HG02870 (cell line): ENCODE measurements around the gene EEF2K.
"Not testable (repeated sequence)": the region's sequence is repeated elsewhere in the genome, so short reads cannot be mapped to it uniquely, and the experiment has no call there.

ENCODE experiments used
- ATAC-seq: cut with Tn5 transposase; IDR thresholded peaks from one replicate; pipeline ENCODE4 v1.9.1; 2021; ENCODE audit warnings: mild to moderate bottlenecking, moderate library complexity; ENCODE audit not compliant: unreplicated experiment

Gene EEF2K

DNA sequence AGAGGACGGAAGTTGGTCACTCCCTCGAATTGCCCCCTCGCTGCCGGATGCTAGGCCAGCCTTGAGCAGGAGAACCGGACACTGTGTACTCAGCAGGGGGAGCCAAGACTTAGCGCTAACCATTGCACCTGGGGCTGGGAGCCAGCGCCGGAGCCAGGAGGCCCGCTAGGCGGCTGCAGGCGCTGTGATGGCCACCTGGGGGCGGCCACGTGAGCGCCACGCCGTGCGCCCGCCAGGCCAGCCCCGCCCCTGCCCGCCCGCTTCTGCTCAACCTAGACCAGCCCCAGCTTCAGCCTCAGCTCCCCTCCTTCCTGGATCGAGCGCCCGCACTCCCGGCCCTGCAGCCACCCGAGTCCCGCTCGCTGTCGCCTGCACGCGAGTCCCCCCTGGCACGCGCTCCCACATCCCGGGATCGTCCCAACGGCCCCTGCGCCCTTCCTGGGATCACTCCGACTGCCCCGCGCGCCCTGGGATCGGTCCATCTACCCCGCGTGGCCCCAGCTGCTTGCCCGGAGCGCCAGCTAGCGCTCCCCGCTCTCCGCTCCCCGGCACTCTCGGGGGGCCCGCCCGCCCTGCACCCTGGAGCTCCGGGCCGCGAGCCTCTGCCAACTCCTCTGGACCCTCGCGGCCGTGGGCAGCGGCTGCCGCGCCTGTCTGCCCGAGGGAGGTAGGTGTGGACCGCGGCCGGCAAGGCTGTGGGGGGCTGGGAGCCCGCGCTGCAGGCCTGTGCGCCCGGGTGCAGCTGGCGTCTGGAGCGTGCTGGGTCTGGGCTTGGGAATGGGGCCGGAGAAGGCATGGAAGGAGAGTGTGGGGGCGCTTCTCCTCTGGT is at the start of gene EEF2K:
Gene EEF2K, plus strand, starts transcription at position 266 of the 829 bp plus-strand sequence. CDS start 19,452 bp downstream, outside the sequence.
- ATAC-seq: peak; percentile 77

DNA sequence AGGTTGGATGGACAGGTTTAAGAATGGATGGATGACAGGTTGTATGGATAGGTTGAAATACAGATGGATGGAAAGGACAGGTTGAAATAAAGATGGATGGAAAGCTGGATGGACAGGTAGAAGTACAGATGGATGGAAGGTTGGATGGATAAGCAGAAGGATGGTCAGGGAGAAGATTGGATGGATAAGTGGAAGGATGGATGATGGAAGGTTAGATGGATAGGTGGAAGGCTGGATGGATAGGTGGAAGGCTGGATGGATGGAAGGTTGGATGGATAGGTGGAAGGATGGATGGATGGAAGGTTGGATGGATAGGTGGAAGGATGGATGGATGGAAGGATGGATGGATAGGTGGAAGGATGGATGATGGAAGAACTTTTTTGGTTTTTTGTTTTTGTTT is 44.7 kb upstream of the EEF2K start:
- no peak for ATAC-seq

DNA sequence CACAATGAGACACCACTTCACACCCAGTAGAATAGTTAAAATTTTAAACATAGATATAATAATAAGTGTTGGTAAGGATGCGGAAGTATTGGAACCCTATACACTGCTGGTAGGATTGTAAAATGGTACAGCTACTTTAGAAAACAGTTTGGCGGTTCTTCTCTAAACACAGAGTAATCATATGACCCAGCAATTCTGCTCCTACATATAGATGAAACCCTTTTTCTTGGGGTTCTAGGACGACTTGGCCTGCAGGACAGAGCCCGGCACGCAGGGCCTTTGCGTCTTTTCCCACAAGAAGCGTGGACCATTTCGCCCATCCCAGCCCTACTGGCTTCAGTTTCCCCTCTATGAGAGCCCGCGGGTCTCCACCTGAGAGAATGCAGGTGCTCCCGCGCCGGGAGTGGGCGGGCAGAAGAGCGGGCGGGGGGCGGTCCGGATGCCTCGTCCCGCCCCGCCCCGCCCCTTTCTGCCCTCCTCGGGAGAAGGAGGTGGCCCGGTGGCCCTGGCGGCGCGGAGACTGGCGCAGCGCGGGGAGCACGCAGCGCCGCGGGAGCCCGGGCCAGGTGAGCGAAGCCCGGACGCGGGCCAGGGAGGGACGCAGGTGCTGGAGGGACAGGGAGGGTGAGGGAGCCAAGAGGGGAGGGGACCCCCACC is 44.0 kb upstream of the EEF2K start, which contains the start of gene SDR42E2:
Gene SDR42E2, plus strand, starts transcription at position 508 of the 657 bp plus-strand sequence. CDS start 3,077 bp downstream, outside the sequence.
- no peak for ATAC-seq

GRCh38 chr16:22162656-22163009 is 43.4 kb upstream of the EEF2K start:
- ATAC-seq: no peak

- ATAC-seq: no peak
Observed at GRCh38 chr16:22163806-22164205, 42.3 kb upstream of the EEF2K start.

- ATAC-seq: no peak
Observed at GRCh38 chr16:22164482-22164881, 41.6 kb upstream of the EEF2K start.

GRCh38 chr16:22165508-22166285 is 40.4 kb upstream of the EEF2K start:
- ATAC-seq: no peak

DNA sequence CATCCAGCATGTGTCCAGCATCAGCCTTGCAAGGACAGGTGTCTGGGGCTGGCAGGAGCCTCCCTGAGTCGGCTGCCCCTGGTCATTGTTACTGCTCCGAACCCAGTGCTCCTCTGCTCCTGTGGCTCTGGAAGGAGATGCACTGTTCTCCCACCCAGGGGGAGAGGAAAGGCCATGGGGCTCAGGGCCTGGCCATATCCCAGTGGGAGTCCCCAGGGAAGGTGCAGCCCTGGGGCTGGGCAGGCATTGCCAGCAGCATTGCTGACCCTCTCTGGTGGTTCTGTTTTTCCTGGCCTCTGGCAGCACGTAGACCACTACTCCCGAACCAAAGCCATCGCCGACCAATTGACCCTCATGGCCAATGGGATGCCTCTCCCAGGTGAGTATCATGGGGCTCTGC is 34.1 kb upstream of the EEF2K start:
- no peak for ATAC-seq

DNA sequence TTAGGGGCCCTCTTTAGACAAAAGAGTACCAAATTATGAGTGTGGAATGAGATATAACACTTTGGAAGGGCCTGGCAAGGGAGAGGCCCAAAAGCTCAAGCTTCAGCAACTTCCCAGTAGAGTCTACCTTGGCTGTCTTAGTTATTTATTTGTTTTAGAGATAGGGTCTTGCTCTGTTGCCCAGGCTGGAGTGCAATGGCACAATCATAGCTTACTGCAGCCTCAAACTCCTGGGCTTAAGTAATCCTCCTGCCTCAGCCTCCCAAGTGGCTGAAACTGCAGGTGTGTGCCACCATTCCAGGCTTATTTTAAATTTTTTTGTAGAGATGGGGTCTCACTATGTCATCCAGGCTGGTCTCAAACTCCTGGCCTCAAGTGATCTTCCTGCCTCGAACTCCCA is 33.4 kb upstream of the EEF2K start:
- not testable (repeated sequence) for ATAC-seq

DNA sequence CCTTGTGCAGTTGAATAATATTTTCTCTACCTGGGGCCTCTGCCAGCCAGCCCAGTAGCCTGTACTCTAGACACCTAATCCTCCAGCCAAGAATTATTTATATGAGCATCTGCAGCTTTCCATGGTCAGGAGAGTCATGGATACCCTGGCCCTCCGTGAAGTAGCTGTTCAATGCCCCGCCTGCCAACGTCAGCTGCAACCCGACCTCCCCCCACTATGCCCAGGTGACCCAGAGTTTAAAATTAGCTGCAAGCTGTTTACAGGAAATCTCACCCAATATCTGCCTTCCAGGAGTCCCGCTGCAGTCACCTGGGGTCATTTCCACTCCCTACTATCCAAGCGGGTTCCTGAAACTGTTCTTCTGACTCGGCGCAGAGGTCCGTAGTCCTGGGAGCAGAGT is 31.4 kb upstream of the EEF2K start:
- no peak for ATAC-seq

DNA sequence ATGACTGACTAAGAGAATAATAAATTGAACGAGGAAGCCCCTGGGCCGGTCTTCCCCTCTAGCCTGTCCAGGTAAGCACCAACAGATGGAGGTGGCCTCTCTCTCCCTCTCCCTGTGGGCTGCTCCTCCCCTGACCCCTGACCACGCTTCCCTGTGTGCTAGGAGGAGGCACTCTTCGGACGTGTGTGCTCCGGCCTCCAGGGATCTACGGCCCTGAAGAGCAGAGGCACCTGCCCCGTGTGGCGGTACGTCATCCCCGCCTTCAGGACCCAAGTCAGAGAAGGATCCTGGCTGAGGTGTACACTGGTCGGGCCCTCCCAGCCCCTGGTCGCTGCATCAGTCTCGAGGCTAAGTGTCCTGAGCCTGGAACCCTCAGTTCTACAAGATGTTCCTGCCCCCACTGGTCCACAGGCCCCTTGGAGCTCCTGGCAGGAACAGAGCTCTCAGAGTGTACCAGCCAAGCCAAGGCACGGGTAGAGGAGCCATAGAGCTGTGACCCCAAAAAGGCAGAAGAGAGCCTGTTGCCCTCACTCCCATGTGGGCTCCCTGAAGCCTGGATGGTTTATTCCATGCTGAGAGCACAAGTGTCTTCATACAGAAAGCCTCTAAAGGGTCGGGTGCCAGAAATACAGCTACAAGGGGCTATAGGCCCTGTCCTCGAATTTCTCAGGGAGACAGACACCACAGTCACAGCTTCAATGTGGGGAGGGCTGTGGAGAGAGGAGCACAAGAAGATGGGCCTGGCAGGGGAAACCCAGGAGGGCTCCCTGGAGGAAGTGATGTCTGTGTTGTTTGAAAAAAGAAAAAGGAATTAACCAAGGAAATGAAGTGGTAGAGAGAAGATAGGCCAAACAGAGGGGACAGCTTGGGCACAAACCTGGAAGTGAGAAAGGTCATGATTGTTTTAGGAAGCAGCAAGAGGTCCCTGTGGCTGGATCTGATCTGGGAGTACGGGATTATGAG is 27.8 kb upstream of the EEF2K start:
- ATAC-seq: no peak

GRCh38 chr16:22181426-22181825 is 24.7 kb upstream of the EEF2K start:
- no peak for ATAC-seq

- ATAC-seq: no peak
Observed at GRCh38 chr16:22181843-22182242, 24.2 kb upstream of the EEF2K start.

- no peak for ATAC-seq
Observed at GRCh38 chr16:22183335-22183734, 22.7 kb upstream of the EEF2K start.

DNA sequence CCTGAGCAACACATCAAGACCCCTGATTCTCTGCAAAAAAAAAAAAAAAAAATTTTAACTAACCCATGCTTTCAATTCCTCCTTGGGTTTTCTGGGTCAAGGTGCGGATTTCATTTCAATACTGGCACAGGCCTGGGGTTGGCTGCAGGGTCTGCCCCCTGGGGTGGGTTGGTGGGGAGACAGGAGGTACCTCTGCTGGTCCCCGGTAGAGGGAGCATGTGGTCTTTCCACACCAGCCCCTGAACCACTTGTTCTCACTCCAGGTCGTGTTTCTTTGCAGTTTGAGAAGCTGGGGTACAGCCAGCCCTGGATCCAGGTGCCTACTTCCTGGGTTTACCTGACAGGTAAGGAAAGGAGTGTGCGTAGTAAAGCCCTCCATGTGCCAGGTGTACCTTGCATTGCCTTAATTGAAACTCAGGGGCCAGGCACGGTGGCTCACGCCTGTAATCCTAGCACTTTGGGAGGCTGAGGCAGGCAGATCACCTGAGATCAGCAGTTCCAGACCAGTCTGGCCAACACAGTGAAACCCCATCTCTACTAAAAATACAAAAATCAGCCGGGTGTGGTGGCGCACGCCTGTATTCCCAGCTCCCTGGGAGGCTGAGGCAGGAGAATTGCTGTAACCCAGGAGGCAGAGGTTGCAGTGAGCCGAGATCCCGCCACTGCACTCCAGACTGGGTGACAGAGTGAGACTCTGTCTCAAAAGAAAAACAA is 22.0 kb upstream of the EEF2K start:
- ATAC-seq: no peak

DNA sequence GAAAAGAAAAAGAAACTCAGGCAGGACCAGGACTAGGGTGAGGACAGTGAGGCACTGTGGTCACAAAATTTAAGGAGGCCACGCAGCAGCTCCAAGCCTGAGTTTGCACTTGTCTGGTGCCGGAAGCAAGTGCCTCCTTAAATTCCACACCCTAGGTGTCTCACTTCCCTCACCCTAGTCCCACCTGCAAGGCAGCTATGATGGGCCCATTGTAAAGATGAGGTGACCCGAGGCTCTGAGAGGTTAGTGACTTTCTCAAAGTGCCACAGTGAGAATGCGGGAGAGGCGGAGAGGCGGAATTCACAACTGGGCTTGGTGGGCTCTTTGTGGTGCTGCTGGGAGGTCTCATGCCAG is 21.5 kb upstream of the EEF2K start:
- no peak for ATAC-seq

GRCh38 chr16:22186517-22186916 is 19.6 kb upstream of the EEF2K start:
- ATAC-seq: no peak

GRCh38 chr16:22188267-22188594 is 17.8 kb upstream of the EEF2K start:
- no peak for ATAC-seq

GRCh38 chr16:22188595-22189442 is 17.3 kb upstream of the EEF2K start:
- no peak for ATAC-seq
